Caki2 (cell line): ENCODE data around the gene NUTM1. TPM values are rescaled to one million over a fixed set of nuclear protein-coding genes. Genes with fewer than 3 reads are reported as not detected.
"Not testable (repeated sequence)": the region's sequence is repeated elsewhere in the genome, so short reads cannot be mapped to it uniquely, and the experiment has no call there.

Experiments
- DNase-seq: peaks from one replicate; pipeline ENCODE4 v3.0.0-alpha.2; 2015; ENCODE audit warnings: low read depth
- in situ Hi-C: cut with HindIII; loops from 2 replicates; pipeline ENCODE4 v1.10.0; 2016; ENCODE audit warnings: low sequenced_read_pairs, low pct_unique_long_range_greater_than_20kb, mixed read lengths
- total RNA-seq: library from RNA; depleted of rRNA; stranded (reverse); fragments of >200 nt; shearing (Covaris generic); gene quantifications from 2 replicates; pipeline ENCODE4 v1.2.3, GENCODE V29; 2014; ENCODE audit warnings: low replicate concordance

The NUTM1 gene
- total RNA-seq, 1 experiment from 2014 or later, result not detected

DNA sequence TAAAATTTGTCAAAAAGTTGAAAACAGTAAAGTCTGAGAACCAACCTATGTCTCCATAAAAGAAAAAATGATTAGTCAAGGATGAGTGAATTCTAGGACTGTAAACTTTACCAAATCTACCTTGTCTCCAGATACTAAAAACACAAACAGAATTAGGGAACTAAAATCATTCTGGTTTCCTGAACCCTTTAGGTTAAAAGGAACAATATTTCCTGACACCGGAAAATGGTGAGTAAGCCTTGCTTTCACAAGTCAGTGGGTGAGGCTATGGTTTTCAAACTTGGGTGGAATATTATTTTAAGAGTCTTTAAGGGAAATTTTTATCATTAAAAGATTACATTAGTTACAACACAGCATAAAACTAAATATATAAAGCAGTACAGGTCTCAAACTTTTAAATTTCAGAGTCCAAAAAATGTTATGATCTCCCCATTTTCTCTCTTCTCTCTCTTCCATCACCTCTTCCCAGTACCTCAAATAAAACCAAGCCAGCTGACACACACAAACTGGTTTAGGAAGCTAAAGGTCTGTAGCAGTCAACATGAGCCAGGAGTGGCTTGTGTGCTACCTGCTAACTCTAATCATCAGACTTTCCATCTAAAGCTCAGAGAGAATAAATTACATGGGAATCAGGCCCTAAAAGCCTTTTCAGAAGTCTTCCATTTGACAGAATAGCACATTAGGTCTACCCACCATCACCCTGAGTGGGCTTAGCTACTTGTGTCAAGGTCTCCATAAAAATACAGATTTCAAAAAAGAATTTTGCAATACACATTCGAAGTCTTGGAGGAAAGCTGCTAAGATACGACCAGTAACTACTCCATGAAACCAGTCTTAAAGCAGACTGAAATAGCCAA lies 7.7 kb upstream of the NUTM1 start:
- DNase-seq, result no peak
- in situ Hi-C loops, result no loop called here

DNA sequence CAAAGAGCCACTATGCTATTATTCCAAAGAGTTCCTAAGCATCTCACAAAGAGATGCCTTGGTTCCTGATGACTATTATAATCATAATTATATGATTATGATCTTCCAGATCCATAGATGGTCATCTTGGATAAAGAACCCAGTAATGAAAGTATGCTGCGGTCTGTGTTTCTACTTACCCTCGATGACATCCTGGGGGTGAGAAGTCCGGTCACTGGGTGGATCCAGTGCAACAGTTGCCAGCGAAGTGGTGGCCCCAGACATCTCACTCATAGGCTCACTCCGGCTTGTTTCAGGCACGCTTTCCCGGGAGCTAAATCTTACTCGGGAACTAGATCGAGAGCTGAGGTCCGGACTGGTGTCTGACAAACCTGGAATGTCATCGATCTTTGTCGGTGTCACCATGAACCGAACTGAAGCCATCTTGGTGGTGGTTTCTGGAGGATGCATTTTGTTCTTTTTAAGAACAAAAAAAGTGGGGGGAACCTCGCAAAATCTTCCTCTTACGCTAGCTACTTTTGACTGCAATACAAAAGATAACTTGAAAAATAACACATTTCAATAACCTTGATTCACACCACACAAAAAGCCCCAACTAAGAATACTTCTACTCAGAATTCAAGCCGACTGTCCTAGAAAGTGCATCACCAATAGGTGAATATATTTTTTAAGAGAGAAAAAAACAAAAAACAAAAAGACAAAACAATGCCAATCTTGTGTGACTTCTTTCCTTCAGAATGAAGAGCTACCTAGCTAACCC lies 6.7 kb upstream of the NUTM1 start:
- in situ Hi-C loops, result no loop called here
- DNase-seq, result no peak

GRCh38 chr15:34336991-34337556 lies 6.0 kb upstream of the NUTM1 start:
- no peak for DNase-seq
- in situ Hi-C loops, result no loop called here

- in situ Hi-C loops, result no loop called here
- DNase-seq, result peak; percentile 83
These were observed 5.4 kb upstream of the NUTM1 start, which contains the start of gene SLC12A6 for GRCh38 chr15:34337557-34338306. SLC12A6 (minus strand) TSS chr15:34337781; CDS start chr15:34336680, 1,101 bp downstream.

DNA sequence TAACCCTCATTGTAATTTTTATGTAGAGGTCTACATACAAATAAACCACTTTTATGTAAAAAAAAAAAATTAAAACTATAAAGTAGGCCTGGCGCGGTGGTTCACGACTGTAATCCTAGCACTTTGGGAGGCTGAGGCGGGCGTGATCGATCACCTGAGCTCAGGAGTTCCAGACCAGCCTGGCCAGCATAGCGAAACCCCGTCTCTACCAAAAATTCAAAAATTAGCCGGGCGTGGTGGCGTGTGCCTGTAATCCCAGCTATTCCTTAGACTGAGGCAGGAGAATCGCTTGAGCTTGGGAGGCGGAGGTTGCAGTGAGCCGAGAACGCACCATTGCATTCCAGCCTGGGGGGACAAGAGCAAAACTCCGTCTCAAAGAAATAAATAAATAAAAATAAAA lies 4.8 kb upstream of the NUTM1 start:
- no peak for DNase-seq
- in situ Hi-C loops, result no loop called here

GRCh38 chr15:34339946-34340345 lies 3.2 kb upstream of the NUTM1 start:
- in situ Hi-C loops, result no loop called here
- no peak for DNase-seq

DNA sequence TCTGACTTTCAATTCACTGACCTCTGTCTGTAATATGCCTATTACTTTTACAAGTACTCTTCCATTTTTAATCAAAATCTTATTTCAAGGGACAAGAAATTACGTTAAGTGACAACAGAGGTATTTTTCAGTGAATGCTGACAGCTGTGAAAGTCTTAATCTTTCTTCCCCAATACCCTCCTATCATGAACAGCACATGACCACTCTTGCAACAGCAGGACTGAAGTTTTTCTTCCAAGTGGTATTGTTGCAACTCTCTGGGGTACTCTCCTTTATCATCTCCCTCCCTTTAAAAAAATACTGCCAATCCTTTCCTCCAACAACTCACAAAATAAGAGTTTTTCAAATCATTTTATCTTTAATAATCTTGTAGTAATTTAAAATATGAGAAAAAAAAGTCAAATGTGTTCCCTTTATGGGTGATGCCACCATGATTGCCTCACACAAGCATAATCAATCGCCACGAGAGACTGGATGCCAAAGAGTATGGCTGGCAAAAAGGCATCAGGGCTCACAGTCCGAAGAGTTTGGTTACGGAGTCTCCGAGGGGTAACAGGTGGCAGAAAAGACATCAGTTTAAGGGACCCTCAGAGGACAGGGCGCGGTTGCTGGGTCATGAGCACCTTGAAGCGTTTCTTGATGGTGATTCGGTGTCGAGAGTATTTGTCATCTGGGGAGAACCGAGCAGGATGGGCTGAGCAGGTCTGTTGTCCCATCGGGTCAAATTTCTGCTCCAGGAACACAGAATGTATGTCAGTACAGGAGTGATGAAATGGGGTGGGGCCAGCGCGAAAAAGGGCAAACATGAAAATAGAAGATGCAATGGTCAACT lies 1.5 kb upstream of the NUTM1 start:
- in situ Hi-C loops, result no loop called here
- DNase-seq, result no peak

DNA sequence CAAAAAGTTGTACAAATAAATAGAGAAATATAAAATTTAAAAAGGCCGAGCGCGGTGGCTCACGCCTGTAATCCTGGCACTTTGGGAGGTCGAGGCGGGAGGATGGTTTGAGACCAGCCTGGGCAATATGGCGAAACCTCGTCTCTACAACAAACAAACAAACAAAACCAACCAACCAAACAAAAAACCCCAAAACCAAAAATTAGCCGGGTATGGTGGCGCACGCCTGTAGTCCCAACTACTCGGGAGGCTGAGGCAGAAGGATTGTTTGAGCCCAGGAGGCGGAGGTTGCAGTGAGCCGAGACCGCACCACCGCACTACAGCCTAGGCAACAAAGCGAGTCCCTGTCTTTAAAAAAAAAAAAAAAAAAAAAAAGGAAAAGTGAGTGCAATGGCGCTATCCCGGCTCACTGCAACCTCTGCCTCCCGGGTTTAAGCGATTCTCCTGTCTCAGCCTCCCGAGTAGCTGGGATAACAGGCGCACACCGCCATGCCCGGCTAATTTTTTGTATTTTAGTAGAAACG lies 840 bp upstream of the NUTM1 start:
- DNase-seq, in situ Hi-C loops: not testable (repeated sequence)

DNA sequence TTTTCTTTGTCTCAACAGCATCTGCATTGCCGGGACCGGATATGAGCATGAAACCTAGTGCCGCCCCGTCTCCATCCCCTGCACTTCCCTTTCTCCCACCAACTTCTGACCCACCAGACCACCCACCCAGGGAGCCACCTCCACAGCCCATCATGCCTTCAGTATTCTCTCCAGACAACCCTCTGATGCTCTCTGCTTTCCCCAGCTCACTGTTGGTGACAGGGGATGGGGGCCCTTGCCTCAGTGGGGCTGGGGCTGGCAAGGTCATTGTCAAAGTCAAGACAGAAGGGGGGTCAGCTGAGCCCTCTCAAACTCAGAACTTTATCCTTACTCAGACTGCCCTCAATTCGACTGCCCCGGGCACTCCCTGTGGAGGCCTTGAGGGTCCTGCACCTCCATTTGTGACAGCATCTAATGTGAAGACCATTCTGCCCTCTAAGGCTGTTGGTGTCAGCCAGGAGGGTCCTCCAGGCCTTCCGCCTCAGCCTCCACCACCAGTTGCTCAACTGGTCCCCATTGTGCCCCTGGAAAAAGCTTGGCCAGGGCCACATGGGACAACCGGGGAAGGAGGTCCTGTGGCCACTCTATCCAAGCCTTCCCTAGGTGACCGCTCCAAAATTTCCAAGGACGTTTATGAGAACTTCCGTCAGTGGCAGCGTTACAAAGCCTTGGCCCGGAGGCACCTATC lies 5.0 kb downstream of the NUTM1 start:
- no peak for DNase-seq
- in situ Hi-C loops, result no loop called here

DNA sequence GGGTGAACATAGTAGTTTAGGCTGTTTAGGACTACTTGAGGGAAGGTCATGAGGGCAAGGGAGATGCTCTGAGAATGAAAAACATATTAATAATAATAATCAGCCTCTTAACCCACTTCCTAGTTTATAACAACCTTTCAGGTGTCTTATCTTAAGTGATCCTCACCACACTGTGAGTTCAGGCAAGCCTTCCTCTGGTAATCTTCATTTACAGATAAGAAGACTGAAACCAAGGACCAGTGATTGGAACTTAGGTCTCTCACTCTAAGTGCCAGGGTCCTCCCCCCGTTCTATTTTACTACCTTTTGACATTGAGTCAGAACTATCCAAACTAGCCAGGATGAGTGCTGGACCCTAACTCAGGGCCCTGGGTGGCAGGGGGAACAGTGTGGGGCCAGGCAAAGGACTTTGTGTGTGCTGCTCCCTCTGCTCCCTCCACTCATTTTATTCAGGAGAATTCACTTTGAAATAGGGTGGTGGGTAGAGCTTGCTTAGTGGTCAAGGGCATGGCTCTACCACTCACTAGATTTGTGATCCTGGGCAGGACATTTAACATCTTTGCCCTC lies 5.7 kb downstream of the NUTM1 start:
- in situ Hi-C loops, result no loop called here
- DNase-seq, result no peak

DNA sequence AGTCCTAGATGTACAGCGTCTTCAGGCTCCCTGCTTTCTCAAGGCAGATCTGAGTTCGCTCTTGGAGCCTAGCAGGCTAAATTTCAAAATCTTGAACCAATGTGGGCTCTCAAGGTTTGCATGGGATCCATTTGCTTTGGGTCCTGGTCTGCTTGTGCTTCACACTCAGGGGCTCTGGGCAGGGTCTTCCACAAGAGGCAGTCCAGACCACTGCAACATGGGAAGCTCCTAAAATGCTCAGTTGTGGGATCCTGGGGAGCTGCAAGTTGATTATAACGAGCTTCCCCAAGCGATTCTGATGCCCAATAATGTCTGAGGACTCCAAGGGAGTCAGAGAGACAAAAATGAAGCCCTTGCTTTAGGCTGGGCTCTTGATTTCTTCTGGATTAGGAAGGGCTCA lies 6.7 kb downstream of the NUTM1 start:
- in situ Hi-C loops, result no loop called here
- DNase-seq, result no peak

- in situ Hi-C loops, result not testable (repeated sequence)
These were observed 9.9 kb downstream of the NUTM1 start for GRCh38 chr15:34352996-34353395.

GRCh38 chr15:34353627-34354026 lies 10.5 kb downstream of the NUTM1 start:
- no peak for DNase-seq
- in situ Hi-C loops, result no loop called here

More at GRCh38 chr15:34352996-34353395, 9.9 kb downstream of the NUTM1 start:
- DNase-seq, result not testable (repeated sequence)

DNA sequence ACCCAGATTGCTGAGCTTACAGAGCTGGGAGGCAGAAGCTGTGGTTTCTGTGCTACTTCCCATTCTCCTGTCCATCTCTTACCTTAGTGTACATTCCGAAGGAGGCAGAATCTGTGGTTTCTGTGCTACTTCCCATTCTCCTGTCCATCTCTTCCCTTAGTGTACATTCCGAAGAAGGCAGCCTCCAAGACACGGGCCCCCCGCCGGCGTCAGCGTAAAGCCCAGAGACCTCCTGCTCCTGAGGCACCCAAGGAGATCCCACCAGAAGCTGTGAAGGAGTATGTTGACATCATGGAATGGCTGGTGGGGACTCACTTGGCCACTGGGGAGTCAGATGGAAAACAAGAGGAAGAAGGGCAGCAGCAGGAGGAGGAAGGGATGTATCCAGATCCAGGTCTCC lies 11.2 kb downstream of the NUTM1 start:
- no peak for DNase-seq
- in situ Hi-C loops, result no loop called here

DNA sequence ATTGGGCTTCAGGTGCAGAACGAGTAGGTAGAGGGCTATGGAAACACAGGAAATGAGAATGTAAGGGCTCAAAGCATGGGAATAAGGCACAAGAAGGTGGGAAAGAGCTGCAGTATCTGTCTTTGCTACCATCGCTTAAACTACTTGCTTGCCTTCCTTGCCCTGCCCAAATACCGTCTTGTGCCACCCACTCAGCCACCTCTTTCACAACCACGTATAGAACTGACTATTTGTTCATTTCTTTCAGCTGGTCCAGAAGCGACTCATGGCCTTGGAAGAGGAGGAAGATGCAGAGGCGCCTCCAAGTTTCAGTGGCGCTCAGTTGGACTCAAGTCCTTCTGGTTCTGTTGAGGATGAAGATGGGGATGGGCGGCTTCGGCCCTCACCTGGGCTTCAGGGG lies 12.1 kb downstream of the NUTM1 start:
- DNase-seq, result no peak
- in situ Hi-C loops, result no loop called here

- DNase-seq, result no peak
- in situ Hi-C loops, result no loop called here
These were observed 14.5 kb downstream of the NUTM1 start for GRCh38 chr15:34357653-34358052.

- in situ Hi-C loops, result no loop called here
- no peak for DNase-seq
These were observed 15.3 kb downstream of the NUTM1 start for GRCh38 chr15:34358367-34358766.
